GM21717 (cell line): Measurements from ENCODE around the gene BPI.
"Not testable (repeated sequence)": the region's sequence is repeated elsewhere in the genome, so short reads cannot be mapped to it uniquely, and the experiment has no call there.

ENCODE experiments used
- ATAC-seq: cut with Tn5 transposase; IDR thresholded peaks from one replicate; pipeline ENCODE4 v1.9.1; 2021; ENCODE audit warnings: mild to moderate bottlenecking, moderate library complexity; ENCODE audit not compliant: unreplicated experiment

BPI gene

DNA sequence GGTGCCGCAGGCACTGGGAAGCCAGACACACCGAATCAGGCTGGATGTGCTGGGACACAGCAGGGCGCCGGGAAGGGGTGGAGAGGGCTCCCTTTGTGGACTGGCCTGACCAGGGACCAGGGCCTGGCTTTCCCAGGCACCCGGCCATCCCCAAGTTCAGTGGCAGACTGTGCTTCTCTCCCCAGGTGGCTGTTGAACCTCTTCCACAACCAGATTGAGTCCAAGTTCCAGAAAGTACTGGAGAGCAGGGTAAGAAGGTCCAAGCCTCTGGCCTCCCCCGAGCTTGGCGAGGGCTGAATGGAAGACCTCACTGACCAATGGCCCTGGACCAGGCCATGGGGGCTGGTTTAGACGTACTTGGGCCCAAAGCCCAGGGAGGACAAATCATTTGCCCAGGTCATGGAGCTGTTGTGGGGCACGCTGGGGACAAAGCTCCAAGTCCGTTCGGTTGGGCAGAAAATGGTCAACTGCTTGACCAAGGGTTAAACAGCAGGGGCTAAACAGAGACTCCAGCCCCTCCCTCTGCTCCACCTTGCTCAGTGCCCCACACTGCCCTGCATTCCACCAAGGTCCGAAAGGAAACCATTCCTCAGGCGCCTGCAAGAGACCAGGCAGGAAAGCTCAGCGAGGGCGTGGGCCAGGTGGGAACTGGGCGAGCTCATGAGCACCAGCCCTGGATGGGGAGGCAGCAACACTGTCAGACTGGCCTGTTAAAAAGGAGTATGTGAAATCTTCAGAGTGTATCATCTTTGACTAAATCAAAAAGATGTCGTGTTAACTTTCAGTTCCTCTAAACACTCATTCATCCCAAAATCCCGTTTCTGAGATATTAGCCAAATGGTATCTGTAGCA, 51.4 kb downstream of the BPI start:
- no peak for ATAC-seq

DNA sequence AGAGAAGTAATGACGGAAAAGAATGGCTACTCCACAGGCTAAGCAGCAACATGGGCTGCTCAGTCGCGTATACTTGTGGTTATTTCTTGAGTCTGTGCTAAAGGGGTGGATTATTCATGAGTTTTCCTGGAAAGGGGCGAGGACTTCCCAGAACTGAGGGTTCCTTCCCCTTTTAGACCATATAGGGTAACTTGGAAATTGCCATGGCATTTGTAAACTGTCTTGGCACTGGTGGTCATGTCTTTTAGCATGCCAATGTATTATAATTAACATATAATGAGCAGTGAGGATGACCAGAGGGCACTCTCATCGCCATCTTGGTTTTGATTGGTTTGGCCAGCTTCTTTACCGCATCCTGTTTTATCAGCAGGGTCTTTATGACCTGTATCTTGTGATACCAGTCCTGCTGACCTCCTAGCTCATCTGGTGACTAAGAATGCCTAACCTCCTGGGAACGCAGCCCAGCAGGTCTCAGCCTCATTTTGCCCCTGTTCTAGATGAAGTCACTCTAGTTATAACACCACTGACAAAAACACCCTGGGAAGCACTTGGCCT, 53.8 kb downstream of the BPI start:
- ATAC-seq: no peak

DNA sequence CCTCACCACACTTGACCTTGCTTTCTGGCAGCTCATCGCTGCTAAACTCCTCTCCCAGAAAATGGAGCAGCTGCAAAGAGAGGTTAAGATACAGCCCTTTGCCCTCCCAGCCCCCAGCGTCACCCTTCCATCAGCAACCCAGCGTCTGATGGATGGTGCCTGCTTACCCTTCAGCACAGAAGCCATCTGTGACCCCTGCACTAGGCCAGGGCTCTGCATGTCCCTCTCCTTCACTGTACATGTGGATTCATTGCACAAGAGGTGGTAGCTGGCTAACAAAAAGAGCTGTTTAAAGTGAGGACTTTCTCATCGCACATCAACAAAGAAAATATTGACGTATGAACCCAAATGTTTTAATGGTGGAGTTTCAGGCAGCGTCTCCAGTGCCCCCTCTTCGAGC, 54.6 kb downstream of the BPI start:
- ATAC-seq: no peak

DNA sequence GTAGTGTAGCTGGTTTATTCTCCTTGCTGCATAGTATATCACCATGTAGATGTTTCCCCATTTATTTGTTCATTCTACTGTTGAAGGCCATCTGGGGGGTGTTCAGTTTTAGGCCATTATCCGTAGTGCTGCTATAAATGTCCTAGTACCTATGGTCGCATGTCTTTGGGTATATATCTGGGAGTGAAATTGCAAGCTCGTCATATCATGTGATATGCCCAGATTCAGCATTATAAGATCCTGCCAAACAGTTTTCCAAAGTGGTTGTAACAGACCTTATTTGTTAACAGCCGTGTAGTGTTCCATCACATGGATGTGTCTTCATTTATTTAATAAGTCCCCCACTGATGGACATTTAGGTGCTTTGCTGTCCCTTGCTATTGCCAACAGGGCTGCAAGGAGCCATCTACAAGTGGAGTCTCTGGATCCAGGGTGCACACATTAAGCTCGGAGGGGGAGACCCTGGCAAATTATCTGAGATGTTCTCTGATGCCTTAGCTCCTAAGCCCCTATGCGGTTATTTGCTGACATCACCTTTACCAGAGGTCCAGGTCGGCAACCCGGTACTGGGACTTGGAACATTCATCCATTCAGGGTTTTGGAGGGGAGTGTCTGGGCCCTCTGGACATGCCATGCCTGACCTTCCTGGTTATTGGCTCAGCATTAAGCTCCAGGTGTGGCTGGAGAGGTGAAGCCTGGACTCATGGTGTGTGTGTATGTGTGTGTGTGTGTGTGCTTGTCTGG, 59.2 kb downstream of the BPI start:
- no peak for ATAC-seq

DNA sequence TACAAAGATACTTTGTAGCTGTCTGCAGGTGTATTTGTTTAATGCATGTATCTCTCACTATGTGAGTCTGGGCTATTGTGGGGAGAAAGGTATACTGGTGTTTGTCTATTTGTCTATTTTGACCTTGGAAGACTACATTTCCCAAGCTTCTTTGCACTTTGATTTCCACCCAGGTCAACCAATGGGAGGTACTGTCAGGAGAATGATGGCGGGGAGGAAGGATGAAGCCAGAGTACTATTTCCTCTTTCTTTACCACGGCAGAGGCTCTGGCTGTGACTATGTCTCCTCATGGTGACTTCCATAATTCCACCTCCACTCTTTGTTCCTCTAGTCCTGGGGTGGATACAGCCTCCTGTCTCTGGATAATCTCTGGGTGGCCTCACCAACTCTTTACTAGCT, 65.4 kb downstream of the BPI start:
- no peak for ATAC-seq

DNA sequence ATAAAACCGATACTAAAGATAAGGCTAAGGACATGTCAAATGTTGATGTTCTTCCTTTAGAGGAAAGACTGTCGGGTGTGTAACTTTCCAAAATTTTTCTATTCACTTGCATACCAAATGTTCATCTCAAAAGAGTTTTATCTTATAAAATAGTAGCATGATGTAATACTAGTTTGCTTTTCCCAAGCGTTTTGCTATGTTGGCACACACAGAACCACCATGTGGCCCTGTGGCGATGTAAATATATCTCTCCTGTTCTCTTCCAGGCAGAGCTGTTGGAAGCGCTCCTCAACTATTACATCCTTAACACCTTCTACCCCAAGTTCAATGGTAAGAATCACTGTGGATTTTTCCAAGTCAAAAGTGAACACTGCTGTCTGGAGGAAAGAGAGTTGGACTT, 68.8 kb downstream of the BPI start:
- ATAC-seq: no peak

DNA sequence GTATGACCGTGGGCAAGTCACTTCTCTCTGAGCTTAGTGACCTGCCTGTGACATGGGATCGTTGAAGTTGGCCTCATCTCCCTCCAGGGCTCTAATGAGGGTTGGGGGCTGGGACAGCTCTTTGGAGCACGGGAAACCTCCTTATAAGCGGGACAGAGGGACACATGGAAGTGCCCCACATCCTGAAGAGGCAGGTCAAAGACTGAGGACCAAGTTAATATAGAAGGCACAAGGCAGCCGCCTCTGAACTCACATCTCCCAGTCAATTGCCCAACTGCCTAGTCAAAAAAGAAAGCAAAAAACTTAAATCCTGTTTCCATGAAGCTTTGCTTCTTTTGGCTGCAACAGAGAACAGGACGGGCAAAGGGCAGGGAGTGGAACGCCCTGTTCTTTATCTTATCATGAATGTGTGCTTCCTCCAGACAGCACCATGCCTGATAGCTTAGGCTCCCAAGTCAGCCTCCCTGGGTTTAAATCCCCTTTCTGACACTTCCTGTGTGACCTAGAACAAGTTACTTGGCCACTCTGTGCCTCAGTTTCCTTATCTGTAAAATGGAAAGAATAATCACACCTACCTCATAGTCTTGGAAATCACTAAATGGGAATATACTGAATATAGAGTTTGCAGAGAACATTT, 69.4 kb downstream of the BPI start:
- no peak for ATAC-seq

DNA sequence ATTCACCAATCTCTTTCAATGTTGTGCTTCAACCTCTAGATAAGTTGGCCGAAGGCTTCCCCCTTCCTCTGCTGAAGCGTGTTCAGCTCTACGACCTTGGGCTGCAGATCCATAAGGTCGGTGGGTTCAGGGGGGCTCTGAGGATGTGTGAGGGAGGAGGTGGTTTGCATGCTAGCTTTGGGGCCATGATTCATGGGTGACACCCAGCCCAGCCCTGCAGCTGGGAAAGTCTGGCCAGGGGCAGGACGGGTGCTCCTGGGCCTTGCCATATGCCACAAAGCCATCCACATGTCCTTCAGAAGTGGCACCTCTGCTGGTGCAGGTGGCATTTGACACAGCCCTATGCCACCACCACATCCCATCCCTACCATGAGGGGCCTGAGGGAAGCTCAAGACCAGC, 69.9 kb downstream of the BPI start:
- no peak for ATAC-seq

DNA sequence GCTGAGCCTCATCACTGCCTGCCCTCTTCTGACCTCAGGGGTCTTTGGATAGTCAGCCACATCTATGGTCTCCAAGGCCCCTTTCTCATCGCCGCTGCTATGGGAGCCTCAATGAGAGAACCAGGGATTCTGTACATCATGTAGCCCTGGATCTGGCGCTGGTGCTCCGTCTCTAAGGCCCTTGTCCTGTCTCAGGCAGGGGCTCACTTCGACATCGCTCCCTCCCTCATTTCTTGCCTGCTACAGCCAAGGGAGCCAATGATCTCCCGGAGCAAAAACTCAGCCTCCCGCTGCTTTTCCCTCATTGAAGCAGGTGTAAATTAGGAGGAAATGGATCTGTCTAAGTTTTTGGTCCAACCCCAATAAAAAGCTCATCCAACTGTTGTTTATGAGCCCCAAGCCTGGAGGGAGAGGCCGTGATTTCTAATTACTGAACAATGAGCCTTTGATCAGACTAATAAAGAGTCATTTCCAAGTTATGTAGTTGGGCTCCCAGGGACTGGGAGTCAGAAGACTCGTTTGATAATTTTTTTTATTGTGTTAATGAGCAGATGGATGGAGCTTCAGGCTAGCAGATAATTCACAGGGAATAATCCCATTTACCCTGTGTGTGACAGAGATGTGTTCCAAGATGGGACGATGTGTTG, 73.2 kb downstream of the BPI start:
- ATAC-seq: no peak

DNA sequence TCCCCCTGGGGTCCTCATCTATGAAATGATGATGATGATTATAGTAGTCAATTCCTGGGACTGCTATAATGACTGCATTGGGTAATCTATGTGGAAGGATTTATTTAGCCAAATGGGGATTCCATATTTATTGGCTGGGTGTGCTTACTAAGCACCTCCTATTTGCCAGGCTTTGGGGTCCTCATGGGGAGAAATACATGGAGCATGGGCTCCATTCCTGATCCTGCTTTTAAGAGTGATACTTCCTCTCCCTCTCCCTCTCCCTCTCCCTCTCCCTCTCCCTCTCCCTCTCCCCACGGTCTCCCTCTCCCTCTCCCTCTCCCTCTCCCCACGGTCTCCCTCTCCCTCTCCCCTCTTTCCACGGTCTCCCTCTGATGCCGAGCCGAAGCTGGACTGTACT, 73.9 kb downstream of the BPI start:
- ATAC-seq: not testable (repeated sequence)

DNA sequence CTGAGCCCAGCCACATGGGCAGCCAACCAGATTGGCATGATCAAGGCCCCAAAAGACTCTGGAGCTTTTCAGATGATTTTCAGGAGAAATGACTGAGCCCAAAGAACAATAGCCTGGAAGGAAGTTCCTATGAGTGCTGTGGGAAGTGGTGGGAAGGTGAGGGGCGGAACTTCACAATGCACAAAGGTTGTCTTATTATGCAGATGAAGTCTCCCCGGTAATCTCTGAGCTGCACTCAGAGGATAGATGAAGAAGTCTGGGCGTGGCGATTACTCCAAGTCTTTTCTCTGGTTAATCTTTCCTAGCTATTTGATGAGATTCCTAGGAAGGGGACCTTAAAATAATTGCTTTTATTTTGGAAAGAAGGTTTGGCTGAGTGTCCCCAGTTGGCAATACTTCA, 79.2 kb downstream of the BPI start:
- no peak for ATAC-seq

DNA sequence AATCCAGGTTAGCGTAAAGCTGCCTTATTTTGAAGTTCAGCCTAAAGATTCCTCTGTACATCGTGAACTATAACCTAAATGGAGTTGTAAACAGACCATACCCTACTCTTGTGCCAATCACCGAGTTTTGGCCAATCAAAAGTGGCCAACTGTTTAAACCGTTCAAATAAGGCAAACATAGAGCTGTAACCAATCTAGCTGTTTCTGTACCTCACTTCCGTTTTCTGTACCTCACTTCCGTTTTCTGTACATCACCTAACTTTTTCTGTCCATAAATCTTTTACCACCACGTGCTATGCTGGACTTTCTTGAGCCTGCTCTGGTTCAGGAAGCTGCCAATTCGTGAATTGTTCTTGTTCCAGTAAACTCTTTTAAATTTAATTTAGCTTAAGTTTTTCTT, 82.0 kb downstream of the BPI start:
- ATAC-seq: no peak

DNA sequence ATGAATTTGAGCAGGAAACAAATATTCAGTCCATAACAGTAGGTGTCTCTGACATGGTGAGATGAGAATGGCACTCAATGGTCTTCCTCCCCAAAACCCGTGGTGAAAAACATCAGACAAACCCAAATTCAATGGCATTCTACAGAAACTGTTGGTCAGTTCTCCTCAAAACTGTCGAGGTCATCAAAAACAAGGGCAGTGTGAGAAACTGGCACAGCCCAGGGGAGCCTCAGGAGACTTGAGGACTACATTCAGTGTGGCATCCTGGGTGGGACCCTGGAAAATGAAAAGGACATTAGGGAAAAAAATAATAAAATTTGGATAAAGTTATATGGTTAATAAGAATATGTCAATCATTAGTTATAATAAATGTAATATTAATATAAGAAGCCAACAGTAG, 82.9 kb downstream of the BPI start:
- ATAC-seq: no peak
